Left cardiac atrium (tissue), 4 donors: Measurements from ENCODE around the gene AMTN. TPM values are rescaled to one million over a fixed set of nuclear protein-coding genes. Genes with fewer than 3 reads are reported as not detected.
A peak's percentile ranks its signal among the peaks of the same experiment; 100 is the strongest.

Experiments used
- ATAC-seq, 2 donors: fragments of 200-7000 bp; cut with Tn5 transposase; one replicate each; pipeline ENCODE4 v1.9.1; 2020; ENCODE audit warnings: mild to moderate bottlenecking in 2 of 2, moderate library complexity in 2 of 2
- DNase-seq: peaks from one replicate; pipeline ENCODE4 v3.0.0-alpha.2; 2020
- intact Hi-C, 2 donors: fragments of 100-400 bp; cut with DNase I; formaldehyde crosslinking; loops; one replicate each; pipeline versions ENCODE4 v1.14.1 to v1.15.1; 2022 to 2023
- total RNA-seq, 2 donors: library from RNA; stranded (reverse); fragmentation: NEBNext Ultra II Directional; extraction: Animal tissue kit (Norgen Biotek cat#: 25700); gene quantifications; one replicate each; pipeline ENCODE4 v1.2.1, GENCODE V29; 2021
- donor health status: DM: no; HTN: yes; CAD: no.
- donor health status: DM: no; HTN: yes; CAD: no; lungs with severe emphysema.
- donor health status: DM: yes; HTN: yes; CAD: no.
- donor health status: Dilated cardiomyopathy.

Gene AMTN
- total RNA-seq, 2 donors from 2014 or later = not detected

GRCh38 chr4:70556856-70557255 is 38.5 kb downstream of the AMTN start:
- no peak for ATAC-seq
- DNase-seq = no peak
- intact Hi-C loops = no loop called here

- intact Hi-C loops = no loop called here
- ATAC-seq = peak in 1 of 2 donors; percentile 44
- DNase-seq = no peak
Observed at GRCh38 chr4:70559211-70559830, 41.0 kb downstream of the AMTN start.

GRCh38 chr4:70559924-70560323 is 41.6 kb downstream of the AMTN start:
- no peak for ATAC-seq
- intact Hi-C loops = no loop called here
- no peak for DNase-seq

GRCh38 chr4:70564033-70564432 is 45.7 kb downstream of the AMTN start:
- intact Hi-C loops = no loop called here

GRCh38 chr4:70570796-70571195 is 52.4 kb downstream of the AMTN start:
- DNase-seq (no peak), ATAC-seq (no peak)
- intact Hi-C loops = no loop called here

More at GRCh38 chr4:70564033-70564432, 45.7 kb downstream of the AMTN start:
- DNase-seq = no peak
- ATAC-seq = no peak

- intact Hi-C loops = no loop called here
- no peak for DNase-seq
- ATAC-seq = no peak
Observed at GRCh38 chr4:70571772-70572171, 53.4 kb downstream of the AMTN start.

GRCh38 chr4:70575964-70576363 is 57.6 kb downstream of the AMTN start:
- intact Hi-C loops = no loop called here
- DNase-seq = no peak
- no peak for ATAC-seq

GRCh38 chr4:70577220-70577927 is 59.0 kb downstream of the AMTN start:
- DNase-seq (no peak), ATAC-seq (no peak)
- intact Hi-C loops = no loop called here

GRCh38 chr4:70581980-70582379 is 63.6 kb downstream of the AMTN start:
- ATAC-seq (no peak), DNase-seq (no peak)
- intact Hi-C loops = no loop called here

Other genes starting within 250 kb of the AMTN start
- not detected for gene CABS1, start 183.6 kb upstream of the AMTN start, total RNA-seq
- gene SMR3A, start 157.8 kb upstream of the AMTN start, total RNA-seq = not detected
- gene SMR3B, start 135.4 kb upstream of the AMTN start, total RNA-seq = not detected
- gene OPRPN, start 120.6 kb upstream of the AMTN start, total RNA-seq = not detected
- gene MUC7, start 46.4 kb upstream of the AMTN start, total RNA-seq = not detected
- gene AMBN, start 73.7 kb downstream of the AMTN start, total RNA-seq = not detected
- 1 to 10 TPM; 1.2 to 2.9 TPM for gene ENAM, start 110.2 kb downstream of the AMTN start, total RNA-seq
- 10 to 100 TPM in 1 of 2 donors, 1 to 10 TPM in 1; 9.0 to 12.0 TPM for gene JCHAIN, start 147.9 kb downstream of the AMTN start, total RNA-seq
- 10 to 100 TPM; 17.6 to 24.0 TPM for gene UTP3, start 170.0 kb downstream of the AMTN start, total RNA-seq
- 10 to 100 TPM; 23.5 to 27.7 TPM for gene RUFY3, start 203.4 kb downstream of the AMTN start, total RNA-seq